Measurements from ENCODE around the gene OR2T1. TPM values are rescaled to one million over a fixed set of nuclear protein-coding genes. Genes with fewer than 3 reads are reported as not detected.

Gene OR2T1
- total and polyA plus RNA-seq, 2 of the 13 experiments (the other 11 are each of a cell fraction or from before 2014, with no cell fraction given) = not detected

GRCh38 chr1:248417854-248418253 is 15.0 kb downstream of the OR2T1 start:
- H3K9me3 ChIP-seq (ENCODE audit: low read length) = peaks cover 77% of the 10 kb centered on the region
- H3K4me1 ChIP-seq (ENCODE audit: insufficient read depth, low read length) = no peaks in the 10 kb centered on the region
- FAIRE-seq (no peak), DNase-seq (ENCODE audit: low spot score) (no peak), ATAC-seq (no peak)
- H4K20me1 ChIP-seq (ENCODE audit: insufficient read depth, low read length) = no peaks in the 10 kb centered on the region
- H3K4me3 ChIP-seq (replicated peaks in 1 of 3; ENCODE audit: insufficient read depth in 1 of 3, low read depth in 2 of 3, low read length in 3 of 3) = no peak overlapping the region
- no peak overlapping the region for H3K9ac ChIP-seq (ENCODE audit: insufficient read depth, low read depth, low read length)
- 0% methylated on average over 2 of the region's 2 CpGs for WGBS (ENCODE audit: low lambda C conversion rate)
- H3K79me2 ChIP-seq (ENCODE audit: insufficient read depth, low read length) = no peaks in the 10 kb centered on the region
- no TSS peak for BruUV-seq (replicated peaks)
- H3K36me3 ChIP-seq (replicated peaks in 1 of 2; ENCODE audit: control insufficient read depth in 1 of 2, insufficient read depth in 2 of 2, low read length in 2 of 2) = no peaks in the 10 kb centered on the region
- no peak overlapping the region for H2AFZ ChIP-seq (ENCODE audit: low read length)
- CTCF ChIA-PET (ENCODE audit: low intra/inter-chr PET ratio, low total read pairs) = no interaction called here
- no peak overlapping the region for H3K27ac ChIP-seq (ENCODE audit: extremely low read length, insufficient read depth, low read length)
- no peaks in the 10 kb centered on the region for H3K27me3 ChIP-seq (ENCODE audit: control insufficient read depth in 1 of 2, insufficient read depth in 2 of 2, low read length in 2 of 2)
- POLR2A ChIA-PET = no interaction called here
- intact Hi-C loops (cut with micrococcal nuclease; ENCODE audit: unreplicated experiment) = no loop called here
- in situ Hi-C loops (cut with HindIII; ENCODE audit: extremely low pct_ligation_motif_present, low pct_unique_long_range_greater_than_20kb) = no loop called here
- H3K4me2 ChIP-seq (ENCODE audit: low read depth, low read length) = no peak overlapping the region
- no peak for TF ChIP-seq ZFP62 (CRISPR knock-in tag; IDR thresholded peaks at IDR 0.05)
- TF ChIP-seq, protein P1, sequence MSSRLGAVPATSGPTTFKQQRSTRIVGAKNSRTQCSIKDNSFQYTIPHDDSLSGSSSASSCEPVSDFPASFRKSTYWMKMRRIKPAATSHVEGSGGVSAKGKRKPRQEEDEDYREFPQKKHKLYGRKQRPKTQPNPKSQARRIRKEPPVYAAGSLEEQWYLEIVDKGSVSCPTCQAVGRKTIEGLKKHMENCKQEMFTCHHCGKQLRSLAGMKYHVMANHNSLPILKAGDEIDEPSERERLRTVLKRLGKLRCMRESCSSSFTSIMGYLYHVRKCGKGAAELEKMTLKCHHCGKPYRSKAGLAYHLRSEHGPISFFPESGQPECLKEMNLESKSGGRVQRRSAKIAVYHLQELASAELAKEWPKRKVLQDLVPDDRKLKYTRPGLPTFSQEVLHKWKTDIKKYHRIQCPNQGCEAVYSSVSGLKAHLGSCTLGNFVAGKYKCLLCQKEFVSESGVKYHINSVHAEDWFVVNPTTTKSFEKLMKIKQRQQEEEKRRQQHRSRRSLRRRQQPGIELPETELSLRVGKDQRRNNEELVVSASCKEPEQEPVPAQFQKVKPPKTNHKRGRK (CRISPR knock-in tag; IDR thresholded peaks at IDR 0.05) = no peak
- no peak for TF ChIP-seq NCOA1 (CRISPR knock-in tag; IDR thresholded peaks at IDR 0.05)
- TF ChIP-seq HIC2 (CRISPR knock-in tag; IDR thresholded peaks at IDR 0.05; ENCODE audit: low read depth) = no peak
- TF ChIP-seq POLR2A (IDR thresholded peaks at IDR 0.05; ENCODE audit: insufficient read depth in 1 of 2, low read depth in 2 of 2, low read length in 2 of 2) = no peak
- TF ChIP-seq HNRNPL (IDR thresholded peaks at IDR 0.05; ENCODE audit: low read depth, low read length) = no peak
- no peak for TF ChIP-seq ZNF350 (CRISPR knock-in tag; IDR thresholded peaks at IDR 0.05; ENCODE audit: borderline replicate concordance, low read depth)
- TF ChIP-seq ZNF326 (CRISPR knock-in tag; IDR thresholded peaks at IDR 0.05; ENCODE audit: borderline replicate concordance) = no peak
- TF ChIP-seq RXRB (CRISPR knock-in tag; IDR thresholded peaks at IDR 0.05; ENCODE audit: borderline replicate concordance) = no peak
- no peak for TF ChIP-seq FOXK1 (CRISPR knock-in tag; IDR thresholded peaks at IDR 0.05; ENCODE audit: borderline replicate concordance, low read depth)
- no peak for TF ChIP-seq U2AF2 (IDR thresholded peaks at IDR 0.05; ENCODE audit: low read depth, low read length)
- no peak for TF ChIP-seq SP4 (CRISPR knock-in tag; IDR thresholded peaks at IDR 0.05)
- TF ChIP-seq HOXA5 (CRISPR knock-in tag; IDR thresholded peaks at IDR 0.05) = no peak
- no peak for TF ChIP-seq MATR3 (CRISPR knock-in tag; IDR thresholded peaks at IDR 0.05)
- TF ChIP-seq DR1 (CRISPR knock-in tag; IDR thresholded peaks at IDR 0.05) = no peak
- no peak for TF ChIP-seq SNAPC4 (CRISPR knock-in tag; IDR thresholded peaks at IDR 0.05)
- TF ChIP-seq ATF7 (IDR thresholded peaks at IDR 0.05) = no peak
- TF ChIP-seq ATF7 (CRISPR knock-in tag; IDR thresholded peaks at IDR 0.05) = no peak
